ENCODE results near the gene SPATS2. TPM values are rescaled to one million over a fixed set of nuclear protein-coding genes. Genes with fewer than 3 reads are reported as not detected.

The SPATS2 gene
- polyA plus RNA-seq, 1 of the 3 experiments (the other 2 are of a cell fraction), result 72.9 TPM

DNA sequence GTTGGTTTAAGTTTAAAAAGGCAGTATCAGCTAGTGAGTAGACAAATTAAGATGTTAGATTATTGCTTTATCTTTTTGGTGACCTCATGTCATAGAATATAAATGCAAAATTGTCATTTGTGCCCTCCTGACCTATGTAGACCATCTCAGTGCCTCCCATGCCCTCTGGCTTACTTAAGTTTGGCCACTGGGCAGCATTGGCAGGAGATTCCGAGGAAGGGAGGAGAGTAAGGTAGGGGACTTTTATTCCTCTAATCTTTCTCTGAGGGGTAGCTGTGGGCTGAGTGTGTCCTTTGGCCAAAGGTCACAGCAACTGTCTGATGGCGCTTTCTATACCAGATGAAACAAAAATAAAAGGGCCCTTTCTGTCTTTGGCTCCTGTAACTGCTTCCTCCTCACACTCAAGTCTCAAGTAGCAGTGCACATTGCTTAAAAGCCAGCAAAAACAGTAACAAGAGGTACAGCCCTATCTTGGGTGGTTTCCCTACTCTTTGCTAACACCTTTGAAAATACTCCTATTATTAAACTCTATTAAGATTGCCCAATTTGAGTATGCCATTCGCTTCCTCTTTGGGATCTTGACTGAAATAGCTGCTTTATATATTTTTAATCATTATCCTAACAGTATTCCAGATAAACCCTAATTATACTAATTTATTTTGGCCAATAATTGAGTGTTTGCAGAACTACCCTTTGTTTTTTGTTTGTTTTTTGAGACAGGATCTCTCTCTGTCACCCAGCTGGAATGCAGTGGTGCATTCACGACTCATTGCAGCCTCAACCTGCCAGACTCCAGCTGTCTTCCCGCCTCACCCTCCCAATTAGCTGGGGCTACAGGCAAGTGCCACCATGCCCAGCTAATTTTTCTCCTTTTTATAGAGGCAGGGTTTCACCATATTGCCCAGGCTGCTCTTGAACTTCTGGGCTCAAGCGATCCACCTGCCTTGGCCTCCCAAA, 115.1 kb downstream of the SPATS2 start:
- H3K4me3 ChIP-seq (ENCODE audit: low read depth in 2 of 2, low read length in 1 of 2), result no peak overlapping the region
- H3K4me1 ChIP-seq (ENCODE audit: control insufficient read depth in 1 of 2, insufficient read depth in 2 of 2, low read depth in 1 of 2, low read length in 1 of 2), result peaks cover 3 to 29% of the 10 kb centered on the region in 2 experiments; a peak in 3 of 4 replicates
- no peaks in the 10 kb centered on the region for H4K20me1 ChIP-seq (ENCODE audit: insufficient read depth)
- peak overlapping the region; percentile 26; the same call in 1 of the 2 replicates for H3K4me2 ChIP-seq
- TF ChIP-seq NRF1 (IDR thresholded peaks at IDR 0.05; ENCODE audit: low read depth, low read length), result no peak
- TF ChIP-seq, protein P1, sequence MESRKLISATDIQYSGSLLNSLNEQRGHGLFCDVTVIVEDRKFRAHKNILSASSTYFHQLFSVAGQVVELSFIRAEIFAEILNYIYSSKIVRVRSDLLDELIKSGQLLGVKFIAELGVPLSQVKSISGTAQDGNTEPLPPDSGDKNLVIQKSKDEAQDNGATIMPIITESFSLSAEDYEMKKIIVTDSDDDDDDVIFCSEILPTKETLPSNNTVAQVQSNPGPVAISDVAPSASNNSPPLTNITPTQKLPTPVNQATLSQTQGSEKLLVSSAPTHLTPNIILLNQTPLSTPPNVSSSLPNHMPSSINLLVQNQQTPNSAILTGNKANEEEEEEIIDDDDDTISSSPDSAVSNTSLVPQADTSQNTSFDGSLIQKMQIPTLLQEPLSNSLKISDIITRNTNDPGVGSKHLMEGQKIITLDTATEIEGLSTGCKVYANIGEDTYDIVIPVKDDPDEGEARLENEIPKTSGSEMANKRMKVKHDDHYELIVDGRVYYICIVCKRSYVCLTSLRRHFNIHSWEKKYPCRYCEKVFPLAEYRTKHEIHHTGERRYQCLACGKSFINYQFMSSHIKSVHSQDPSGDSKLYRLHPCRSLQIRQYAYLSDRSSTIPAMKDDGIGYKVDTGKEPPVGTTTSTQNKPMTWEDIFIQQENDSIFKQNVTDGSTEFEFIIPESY (IDR thresholded peaks at IDR 0.05; ENCODE audit: borderline replicate concordance, low read depth), result no peak
- TF ChIP-seq RFX5 (IDR thresholded peaks at IDR 0.05; ENCODE audit: low read length), result no peak
- no peak for TF ChIP-seq RXRA (IDR thresholded peaks at IDR 0.05; ENCODE audit: borderline replicate concordance, low read depth)
- TF ChIP-seq, protein P2, sequence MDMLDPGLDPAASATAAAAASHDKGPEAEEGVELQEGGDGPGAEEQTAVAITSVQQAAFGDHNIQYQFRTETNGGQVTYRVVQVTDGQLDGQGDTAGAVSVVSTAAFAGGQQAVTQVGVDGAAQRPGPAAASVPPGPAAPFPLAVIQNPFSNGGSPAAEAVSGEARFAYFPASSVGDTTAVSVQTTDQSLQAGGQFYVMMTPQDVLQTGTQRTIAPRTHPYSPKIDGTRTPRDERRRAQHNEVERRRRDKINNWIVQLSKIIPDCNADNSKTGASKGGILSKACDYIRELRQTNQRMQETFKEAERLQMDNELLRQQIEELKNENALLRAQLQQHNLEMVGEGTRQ (IDR thresholded peaks at IDR 0.05; ENCODE audit: borderline replicate concordance, low read depth, low read length), result no peak
- no peak for TF ChIP-seq RCOR1 (IDR thresholded peaks at IDR 0.05; ENCODE audit: low read length)
- no peak for TF ChIP-seq TCF12 (IDR thresholded peaks at IDR 0.05)
- TF ChIP-seq SMC3 (IDR thresholded peaks at IDR 0.05; ENCODE audit: low read depth, low read length), result no peak
- no peak for TF ChIP-seq YY1 (IDR thresholded peaks at IDR 0.05; ENCODE audit: low read depth)
- no peak for TF ChIP-seq FOXM1 (IDR thresholded peaks at IDR 0.05; ENCODE audit: low read depth)
- TF ChIP-seq, protein P3, sequence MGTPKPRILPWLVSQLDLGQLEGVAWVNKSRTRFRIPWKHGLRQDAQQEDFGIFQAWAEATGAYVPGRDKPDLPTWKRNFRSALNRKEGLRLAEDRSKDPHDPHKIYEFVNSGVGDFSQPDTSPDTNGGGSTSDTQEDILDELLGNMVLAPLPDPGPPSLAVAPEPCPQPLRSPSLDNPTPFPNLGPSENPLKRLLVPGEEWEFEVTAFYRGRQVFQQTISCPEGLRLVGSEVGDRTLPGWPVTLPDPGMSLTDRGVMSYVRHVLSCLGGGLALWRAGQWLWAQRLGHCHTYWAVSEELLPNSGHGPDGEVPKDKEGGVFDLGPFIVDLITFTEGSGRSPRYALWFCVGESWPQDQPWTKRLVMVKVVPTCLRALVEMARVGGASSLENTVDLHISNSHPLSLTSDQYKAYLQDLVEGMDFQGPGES (IDR thresholded peaks at IDR 0.05; ENCODE audit: low read depth, low read length), result no peak
- TF ChIP-seq TAF1 (IDR thresholded peaks at IDR 0.05; ENCODE audit: borderline replicate concordance, low read depth, low read length), result no peak
- TF ChIP-seq, protein P4, sequence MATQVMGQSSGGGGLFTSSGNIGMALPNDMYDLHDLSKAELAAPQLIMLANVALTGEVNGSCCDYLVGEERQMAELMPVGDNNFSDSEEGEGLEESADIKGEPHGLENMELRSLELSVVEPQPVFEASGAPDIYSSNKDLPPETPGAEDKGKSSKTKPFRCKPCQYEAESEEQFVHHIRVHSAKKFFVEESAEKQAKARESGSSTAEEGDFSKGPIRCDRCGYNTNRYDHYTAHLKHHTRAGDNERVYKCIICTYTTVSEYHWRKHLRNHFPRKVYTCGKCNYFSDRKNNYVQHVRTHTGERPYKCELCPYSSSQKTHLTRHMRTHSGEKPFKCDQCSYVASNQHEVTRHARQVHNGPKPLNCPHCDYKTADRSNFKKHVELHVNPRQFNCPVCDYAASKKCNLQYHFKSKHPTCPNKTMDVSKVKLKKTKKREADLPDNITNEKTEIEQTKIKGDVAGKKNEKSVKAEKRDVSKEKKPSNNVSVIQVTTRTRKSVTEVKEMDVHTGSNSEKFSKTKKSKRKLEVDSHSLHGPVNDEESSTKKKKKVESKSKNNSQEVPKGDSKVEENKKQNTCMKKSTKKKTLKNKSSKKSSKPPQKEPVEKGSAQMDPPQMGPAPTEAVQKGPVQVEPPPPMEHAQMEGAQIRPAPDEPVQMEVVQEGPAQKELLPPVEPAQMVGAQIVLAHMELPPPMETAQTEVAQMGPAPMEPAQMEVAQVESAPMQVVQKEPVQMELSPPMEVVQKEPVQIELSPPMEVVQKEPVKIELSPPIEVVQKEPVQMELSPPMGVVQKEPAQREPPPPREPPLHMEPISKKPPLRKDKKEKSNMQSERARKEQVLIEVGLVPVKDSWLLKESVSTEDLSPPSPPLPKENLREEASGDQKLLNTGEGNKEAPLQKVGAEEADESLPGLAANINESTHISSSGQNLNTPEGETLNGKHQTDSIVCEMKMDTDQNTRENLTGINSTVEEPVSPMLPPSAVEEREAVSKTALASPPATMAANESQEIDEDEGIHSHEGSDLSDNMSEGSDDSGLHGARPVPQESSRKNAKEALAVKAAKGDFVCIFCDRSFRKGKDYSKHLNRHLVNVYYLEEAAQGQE (IDR thresholded peaks at IDR 0.05; ENCODE audit: low read depth, low read length), result no peak
- TF ChIP-seq FOXJ3 (CRISPR knock-in tag; IDR thresholded peaks at IDR 0.05), result no peak
- TF ChIP-seq GABPA (IDR thresholded peaks at IDR 0.05; ENCODE audit: low read depth), result no peak
- TF ChIP-seq GATA2 (CRISPR knock-in tag; IDR thresholded peaks at IDR 0.05), result no peak
- no peak for TF ChIP-seq EP300 (IDR thresholded peaks at IDR 0.05; ENCODE audit: borderline replicate concordance in 1 of 2, low read depth in 1 of 2, low read length in 1 of 2)
- peaks cover 6 to 23% of the 10 kb centered on the region in 2 experiments for H3K36me3 ChIP-seq (replicated peaks in 1 of 2; ENCODE audit: control insufficient read depth in 1 of 2, insufficient read depth in 2 of 2, low read length in 1 of 2)
- DNase-seq, result no peak
- no peak overlapping the region for H3K9ac ChIP-seq
- H3K27ac ChIP-seq (ENCODE audit: low read depth in 2 of 2, low read length in 1 of 2), result peak overlapping the region in 1 of 2 experiments; percentile 46; a peak in 2 of 4 replicates
- H2AFZ ChIP-seq (ENCODE audit: low read depth), result no peak overlapping the region
- H3K79me2 ChIP-seq (ENCODE audit: insufficient read depth), result peaks cover 99% of the 10 kb centered on the region
- 71% methylated on average over 6 of the region's 6 CpGs for WGBS (ENCODE audit: low lambda C conversion rate)
- H3K9me2 ChIP-seq, result no peaks in the 10 kb centered on the region
- no peaks in the 10 kb centered on the region for H3K9me3 ChIP-seq
- CTCF ChIA-PET, result interaction anchor here (0.8 to 2.7 kb wide), 7 partner anchors 9 to 134 kb away, joined by 3 to 13 read pairs (median 4); no protein-coding TSS in a partner anchor
- peaks cover 21% of the 10 kb centered on the region for H3F3A ChIP-seq (replicated peaks; ENCODE audit: insufficient read depth)
- POLR2A ChIA-PET, result no interaction called here
- H3K27me3 ChIP-seq (ENCODE audit: insufficient read depth), result no peaks in the 10 kb centered on the region
